Measurements from ENCODE around the gene SMIM1.

DNA sequence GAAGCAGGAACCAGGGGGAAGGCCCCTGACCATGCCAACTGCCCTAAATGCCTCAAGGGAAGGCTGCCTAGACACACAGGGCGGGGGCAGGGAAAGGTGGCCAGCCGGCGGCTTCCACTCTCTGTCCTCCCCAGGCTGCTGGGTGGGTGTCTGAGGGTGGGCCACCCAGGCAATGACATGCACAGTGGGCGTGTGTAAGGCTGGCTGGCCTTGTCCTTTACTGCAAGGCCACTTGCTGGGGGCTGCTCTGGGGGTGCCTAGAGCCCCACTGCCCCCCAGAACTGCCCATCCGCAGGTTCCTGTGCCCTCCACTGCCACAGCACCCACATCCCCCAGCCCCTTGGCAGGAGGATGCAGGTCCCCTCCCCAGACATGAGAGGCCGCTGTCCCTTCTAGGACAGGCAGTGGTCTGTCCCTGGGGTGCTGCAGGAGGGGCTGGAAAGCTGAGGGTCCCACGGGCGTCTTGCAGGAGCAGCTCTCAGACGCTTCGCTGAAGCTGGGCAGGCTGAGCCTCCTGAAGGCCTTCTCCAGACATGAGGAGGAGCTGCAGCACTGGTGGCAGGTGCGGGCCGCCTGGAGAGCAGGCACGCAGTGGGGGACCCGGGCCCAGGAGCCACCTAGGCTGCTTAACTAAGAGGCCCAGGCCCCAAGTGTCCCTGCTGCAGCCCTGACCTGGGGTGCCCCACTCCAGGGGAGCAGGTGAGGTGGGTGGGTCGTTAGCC lies 10.2 kb upstream of the SMIM1 start:
- TF ChIP-seq EZH2 (IDR thresholded peaks at IDR 0.05; ENCODE audit: insufficient read depth, poor library complexity, severe bottlenecking), result no peak
- TF ChIP-seq EZH2phosphoT487 (IDR thresholded peaks at IDR 0.05; ENCODE audit: insufficient read depth, low read depth), result no peak
